GM19324 (cell line): Measurements from ENCODE around the gene PTPN4.
"Not testable (repeated sequence)": the region's sequence is repeated elsewhere in the genome, so short reads cannot be mapped to it uniquely, and the experiment has no call there.

Experiments used
- ATAC-seq: cut with Tn5 transposase; IDR thresholded peaks from one replicate; pipeline ENCODE4 v1.9.1; 2021; ENCODE audit warnings: mild to moderate bottlenecking, moderate library complexity; ENCODE audit not compliant: unreplicated experiment, low FRiP score

PTPN4 gene

GRCh38 chr2:119764832-119765231 lies 5.1 kb downstream of the PTPN4 start:
- ATAC-seq, result no peak

- ATAC-seq, result no peak
These were observed 5.8 kb downstream of the PTPN4 start for GRCh38 chr2:119765433-119766002.

DNA sequence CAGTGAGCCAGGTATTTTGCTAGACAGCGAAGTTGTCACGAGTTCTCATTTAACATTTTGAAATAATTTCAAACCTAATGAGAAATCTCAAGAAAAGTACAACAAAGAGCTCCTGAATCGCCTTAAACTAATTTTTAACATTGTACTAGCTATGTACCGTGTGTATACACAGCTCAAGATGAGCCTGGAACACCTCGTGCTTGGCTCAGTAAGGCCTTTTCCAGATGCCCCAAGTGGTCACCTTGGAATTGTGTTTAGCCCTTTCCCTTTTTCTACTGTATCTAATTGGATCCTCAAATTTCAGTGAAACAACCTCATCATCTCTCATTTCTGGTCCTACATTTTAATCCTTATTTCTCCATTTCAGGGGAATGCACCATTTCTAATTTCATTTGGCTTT lies 7.2 kb downstream of the PTPN4 start:
- ATAC-seq, result no peak

GRCh38 chr2:119768742-119769141 lies 9.0 kb downstream of the PTPN4 start:
- ATAC-seq, result no peak

DNA sequence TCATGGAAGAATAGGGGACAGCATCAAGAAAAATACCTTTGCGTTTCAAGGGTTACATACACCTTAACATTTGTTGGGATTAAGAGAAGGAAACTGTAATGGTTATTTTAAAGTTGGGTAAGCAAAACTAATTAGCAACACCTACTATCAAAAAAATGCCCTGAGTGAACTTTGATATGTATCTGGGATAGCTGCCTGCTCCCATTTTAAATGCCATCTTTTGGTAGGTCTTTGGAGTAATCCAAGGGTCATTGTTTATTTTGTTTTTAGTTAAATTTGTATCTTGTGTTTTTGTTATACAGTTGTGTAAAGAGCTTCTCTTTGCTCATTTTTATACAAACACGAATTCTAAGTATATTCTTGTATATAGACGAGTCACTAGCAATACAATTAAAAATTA lies 9.9 kb downstream of the PTPN4 start:
- no peak for ATAC-seq

GRCh38 chr2:119771331-119771730 lies 11.6 kb downstream of the PTPN4 start:
- no peak for ATAC-seq

GRCh38 chr2:119772128-119772527 lies 12.4 kb downstream of the PTPN4 start:
- ATAC-seq, result no peak

DNA sequence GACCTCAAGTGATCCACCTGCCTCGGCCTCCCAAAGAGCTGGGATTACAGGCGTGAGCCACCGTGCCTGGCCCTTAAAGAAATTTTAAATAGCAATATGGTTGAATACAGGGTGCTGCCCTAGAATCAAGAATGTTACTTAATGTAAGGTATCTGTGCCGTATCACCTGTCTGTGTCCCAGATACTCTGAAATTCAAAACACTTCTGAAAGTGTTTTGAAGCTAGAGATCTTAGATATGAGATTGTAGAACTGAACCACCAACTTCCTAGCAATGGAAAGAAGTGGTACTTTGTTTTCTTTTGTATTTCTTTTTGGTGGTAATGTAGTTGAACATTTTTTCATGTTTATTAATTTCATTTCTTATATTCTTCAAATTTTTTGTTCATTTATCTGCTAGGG lies 13.0 kb downstream of the PTPN4 start:
- no peak for ATAC-seq

DNA sequence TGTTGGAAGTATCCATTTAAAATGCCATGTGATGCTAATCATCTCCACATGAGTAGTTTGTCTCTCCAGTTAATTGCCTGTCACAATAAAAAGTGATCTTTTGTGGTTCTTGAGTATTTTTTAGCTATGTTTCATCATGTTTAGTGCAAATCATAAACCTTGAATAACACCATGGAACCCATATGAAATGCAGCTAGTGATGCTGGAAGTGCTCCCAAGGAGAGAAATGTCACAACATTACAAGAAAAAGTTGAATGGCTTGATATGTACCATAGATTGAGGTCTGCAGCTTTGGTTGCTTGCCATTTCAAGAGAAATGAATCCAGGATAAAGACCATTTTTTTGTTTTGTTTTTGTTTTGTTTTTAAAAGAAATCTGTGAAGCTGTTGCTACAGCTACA lies 14.3 kb downstream of the PTPN4 start:
- ATAC-seq, result no peak

GRCh38 chr2:119775102-119775501 lies 15.4 kb downstream of the PTPN4 start:
- ATAC-seq, result no peak

DNA sequence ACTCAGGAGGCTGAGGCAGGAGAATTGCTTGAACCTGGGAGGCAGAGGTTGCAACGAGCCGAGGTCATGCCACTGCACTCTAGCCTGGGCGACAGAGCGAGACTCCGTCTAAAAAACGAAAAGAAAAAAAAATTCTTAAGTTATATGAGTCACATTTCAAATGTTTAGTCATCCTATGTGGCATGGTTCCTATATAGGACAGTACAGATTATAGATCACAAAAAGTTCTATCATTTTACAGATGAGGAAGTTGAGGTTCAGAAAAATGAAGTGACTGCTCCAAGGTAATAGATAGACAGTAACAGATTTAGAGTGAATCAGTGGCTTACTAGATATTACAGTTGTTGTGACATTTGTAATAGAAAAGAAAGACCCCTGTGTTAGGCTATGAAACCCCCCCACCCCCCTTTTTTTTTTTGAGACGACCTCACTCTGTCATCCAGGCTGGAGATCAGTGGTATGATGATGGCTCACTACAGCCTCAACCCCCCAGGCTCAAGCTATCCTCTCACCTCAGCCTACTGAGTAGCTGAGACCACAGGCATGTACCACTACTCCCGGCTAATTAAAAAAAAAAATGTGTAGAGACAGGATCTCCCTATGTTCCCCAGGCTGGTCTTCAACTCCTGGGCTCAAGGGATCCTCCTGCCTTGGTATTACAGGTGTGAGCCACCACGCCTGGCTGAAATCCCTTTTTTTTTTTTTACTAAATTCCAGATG lies 22.7 kb downstream of the PTPN4 start:
- no peak for ATAC-seq

DNA sequence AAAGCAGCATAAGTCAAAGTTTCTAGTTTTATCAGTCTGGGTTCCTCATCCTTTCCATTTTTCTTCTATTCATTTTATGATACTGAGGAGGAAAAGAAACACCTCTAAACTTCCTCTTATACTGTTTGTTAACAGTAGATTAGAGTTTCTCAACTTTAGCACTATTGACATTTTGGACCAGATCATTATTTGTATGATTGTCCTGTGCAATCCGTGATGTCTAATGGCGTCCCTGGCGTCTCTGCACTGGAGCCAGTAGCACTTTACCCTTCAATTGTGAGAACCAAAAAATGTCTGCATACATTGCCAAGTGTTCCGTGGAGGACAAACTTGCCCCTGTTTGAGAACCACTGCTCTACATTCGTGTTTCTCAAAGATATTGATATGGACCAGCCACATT lies 25.2 kb downstream of the PTPN4 start:
- no peak for ATAC-seq

- ATAC-seq, result no peak
These were observed 26.6 kb downstream of the PTPN4 start for GRCh38 chr2:119786295-119786694.

GRCh38 chr2:119788752-119789151 lies 29.0 kb downstream of the PTPN4 start:
- no peak for ATAC-seq

GRCh38 chr2:119790466-119790865 lies 30.7 kb downstream of the PTPN4 start:
- no peak for ATAC-seq

GRCh38 chr2:119792907-119793312 lies 33.2 kb downstream of the PTPN4 start:
- no peak for ATAC-seq

DNA sequence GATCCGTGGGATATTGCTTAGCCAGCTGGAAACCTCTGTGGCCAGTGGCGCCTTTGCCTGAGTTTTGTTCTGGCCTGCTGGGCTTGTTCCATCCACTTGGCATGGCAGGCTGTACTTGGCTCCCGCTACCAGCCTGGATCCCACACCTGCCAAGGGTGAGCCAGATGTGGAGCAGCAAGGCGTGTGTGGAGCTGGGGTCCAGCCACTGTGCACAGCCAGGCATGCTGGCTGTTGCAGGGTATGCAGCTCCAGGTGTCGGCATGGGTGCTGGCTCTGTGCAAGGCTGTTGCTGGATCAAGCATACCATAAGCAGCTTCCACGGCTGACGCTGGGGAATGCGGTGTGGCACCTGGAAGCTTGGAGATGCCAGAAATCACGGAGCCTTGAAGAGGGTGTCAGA lies 34.5 kb downstream of the PTPN4 start:
- no peak for ATAC-seq

DNA sequence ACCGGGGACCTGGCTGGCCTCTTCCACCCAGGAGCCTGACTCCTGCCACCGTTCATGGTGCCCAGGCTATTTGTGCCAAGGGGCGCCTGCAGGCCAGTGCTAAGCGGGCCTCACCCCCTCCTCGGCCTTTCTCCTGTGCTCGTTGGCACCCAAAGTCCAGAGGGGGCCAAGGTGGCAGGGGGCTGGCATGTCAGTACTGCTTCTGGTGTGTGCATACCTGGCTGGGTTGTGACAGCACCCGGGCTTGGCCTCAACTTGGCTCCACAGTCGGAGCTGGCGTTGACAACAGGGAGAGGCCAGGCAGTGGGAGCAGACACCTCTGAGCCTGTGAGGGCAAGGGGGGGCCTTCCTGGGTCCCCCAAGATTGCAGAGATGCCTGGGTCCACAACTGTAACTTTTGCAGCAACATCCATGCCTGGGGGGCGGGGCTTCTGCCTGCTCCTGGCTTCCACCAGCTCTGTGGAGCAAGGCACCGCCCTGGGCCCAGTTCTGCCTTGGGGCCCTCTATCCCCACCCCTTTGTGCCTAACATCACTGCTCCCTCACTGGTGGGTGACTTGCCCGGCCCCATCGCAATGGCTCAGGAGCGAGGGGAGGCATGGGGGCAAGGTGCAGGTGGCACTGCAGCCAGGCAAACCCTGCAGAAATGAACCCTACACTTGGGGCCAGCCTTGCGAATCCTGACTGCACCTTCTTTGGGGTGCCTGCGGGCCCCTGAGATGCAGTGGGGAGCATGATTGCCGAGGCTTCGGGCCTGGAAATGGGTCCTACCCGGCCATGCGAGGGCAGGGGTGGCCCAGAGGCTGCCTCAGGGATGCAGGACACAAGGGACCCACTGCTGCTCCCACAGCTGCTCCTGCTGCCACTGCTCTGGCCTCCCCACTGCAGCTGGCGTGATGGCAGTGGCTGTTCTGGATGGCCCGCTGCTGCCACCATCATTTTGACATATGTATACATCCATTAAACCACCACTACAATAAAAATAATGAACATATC lies 35.9 kb downstream of the PTPN4 start:
- ATAC-seq, result no peak

DNA sequence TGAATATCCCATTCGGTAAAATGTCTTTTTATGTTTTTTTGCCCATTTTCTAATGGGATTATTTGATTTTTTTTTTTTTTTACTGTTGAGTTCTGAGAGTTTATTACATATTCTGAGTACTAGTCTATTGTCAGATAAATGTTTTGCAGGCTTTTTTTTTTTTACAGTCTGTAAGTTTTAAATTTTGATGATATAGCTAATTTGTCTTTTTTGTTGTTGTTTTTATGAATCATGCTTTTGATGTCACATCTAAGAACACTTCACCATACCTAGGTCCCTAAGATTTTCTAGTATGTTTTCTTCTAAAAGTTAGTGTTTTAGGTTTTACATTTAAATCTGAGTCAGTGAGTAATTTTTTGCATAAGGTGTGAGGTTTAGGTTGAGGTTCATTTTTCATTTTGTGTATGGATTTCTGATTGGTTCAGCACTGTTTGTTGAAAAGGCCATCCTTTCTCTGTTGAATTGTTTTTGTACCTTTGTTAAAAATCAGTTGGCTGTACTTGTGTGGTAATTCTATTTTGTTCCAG lies 40.7 kb downstream of the PTPN4 start:
- ATAC-seq, result no peak

GRCh38 chr2:119801040-119801439 lies 41.3 kb downstream of the PTPN4 start:
- ATAC-seq, result no peak

GRCh38 chr2:119801989-119802388 lies 42.3 kb downstream of the PTPN4 start:
- not testable (repeated sequence) for ATAC-seq
